CD14-positive monocyte (primary cell): Measurements from ENCODE around the gene MKNK1. TPM values are rescaled to one million over a fixed set of nuclear protein-coding genes. Genes with fewer than 3 reads are reported as not detected.

ENCODE experiments used
- DNase-seq, 3 donors: peaks; one replicate each; pipeline ENCODE4 v3.0.0-alpha.2; 2011 to 2022
- H2AFZ ChIP-seq: 2 replicates; pipeline ENCODE4 v1.6.0; 2012; ENCODE audit warnings: mild to moderate bottlenecking, low read depth, low read length, inconsistent platforms; ENCODE audit not compliant: insufficient read depth, poor library complexity, severe bottlenecking
- H3K27ac ChIP-seq, 2 donors: 1 replicate in 1 of 2; 2 replicates in 1 of 2; pipeline ENCODE4 v1.5.1; 2012 to 2013; ENCODE audit warnings: low read length in 2 of 2, control low read depth in 1 of 2, inconsistent platforms in 1 of 2, low read depth in 1 of 2, mild to moderate bottlenecking in 1 of 2
- H3K27me3 ChIP-seq, 2 donors: one replicate each; pipeline versions ENCODE4 v1.6.0 to v1.6.1; 2011 to 2013; ENCODE audit warnings: low read length in 2 of 2; ENCODE audit not compliant: control insufficient read depth in 2 of 2, insufficient read depth in 2 of 2
- H3K36me3 ChIP-seq, 2 donors: replicated peaks in 1 of 2; 1 replicate in 1 of 2; 2 replicates in 1 of 2; pipeline versions ENCODE4 v1.5.1 to v1.6.1; 2012 to 2013; ENCODE audit warnings: low read length in 2 of 2, control low read depth in 1 of 2, inconsistent platforms in 1 of 2, mild to moderate bottlenecking in 1 of 2; ENCODE audit not compliant: insufficient read depth in 2 of 2, control insufficient read depth in 1 of 2
- H3K4me1 ChIP-seq, 2 donors: 1 replicate in 1 of 2; 2 replicates in 1 of 2; pipeline versions ENCODE4 v1.5.1 to v1.6.1; 2012 to 2013; ENCODE audit warnings: low read length in 2 of 2, control low read depth in 1 of 2, inconsistent platforms in 1 of 2, mild to moderate bottlenecking in 1 of 2, moderate library complexity in 1 of 2; ENCODE audit not compliant: insufficient read depth in 2 of 2, control insufficient read depth in 1 of 2
- H3K4me2 ChIP-seq: replicated peaks from 2 replicates; pipeline ENCODE3; 2012; ENCODE audit warnings: low read length, moderate library complexity, mild to moderate bottlenecking; ENCODE audit not compliant: poor library complexity, severe bottlenecking; ENCODE audit errors: extremely low read depth
- H3K4me3 ChIP-seq, 3 experiments: fragments of 200-600 bp in 1 of 3; sonication (generic) in 1 of 3; replicated peaks in 1 of 3; 1 replicate in 2 of 3; 2 replicates in 1 of 3; pipeline ENCODE4 v1.5.1; 2011 to 2013; ENCODE audit warnings: low read length in 3 of 3, mild to moderate bottlenecking in 3 of 3, control low read depth in 2 of 3, low read depth in 2 of 3, inconsistent platforms in 1 of 3, moderate library complexity in 1 of 3
- H3K79me2 ChIP-seq: 2 replicates; pipeline ENCODE4 v1.6.0; 2012; ENCODE audit warnings: mild to moderate bottlenecking, control low read depth, inconsistent platforms, low read length, moderate library complexity; ENCODE audit not compliant: insufficient read depth
- H3K9ac ChIP-seq: 2 replicates; pipeline ENCODE4 v1.6.0; 2017; ENCODE audit warnings: low read length, mild to moderate bottlenecking; ENCODE audit not compliant: insufficient read depth, poor library complexity, severe bottlenecking
- H3K9me3 ChIP-seq, 2 donors: replicated peaks in 1 of 2; 1 replicate in 1 of 2; 2 replicates in 1 of 2; pipeline versions ENCODE4 v1.5.1 to v1.6.1; 2012 to 2013; ENCODE audit warnings: low read length in 2 of 2, control low read depth in 1 of 2; ENCODE audit not compliant: control insufficient read depth in 1 of 2, insufficient read depth in 1 of 2
- H4K20me1 ChIP-seq: 2 replicates; pipeline ENCODE4 v1.6.0; 2012; ENCODE audit warnings: mild to moderate bottlenecking, low read length, control low read depth, moderate library complexity; ENCODE audit not compliant: insufficient read depth
- H3K27ac Mint-ChIP-seq, 7 donors: one replicate each; pipeline ENCODE4 v1.8.0; 2020; ENCODE audit warnings: mild to moderate bottlenecking in 7 of 7, mixed read lengths in 7 of 7, moderate library complexity in 6 of 7, inconsistent platforms in 2 of 7
- H3K27me3 Mint-ChIP-seq, 3 donors: one replicate each; pipeline ENCODE4 v1.8.0; 2021 to 2022; ENCODE audit warnings: low read depth in 3 of 3, mild to moderate bottlenecking in 3 of 3, mixed read lengths in 3 of 3, moderate library complexity in 3 of 3, inconsistent platforms in 1 of 3
- H3K36me3 Mint-ChIP-seq, 2 donors: one replicate each; pipeline ENCODE4 v1.8.0; 2020; ENCODE audit warnings: mixed read lengths in 2 of 2, inconsistent platforms in 1 of 2, mild to moderate bottlenecking in 1 of 2
- H3K4me1 Mint-ChIP-seq: one replicate; pipeline ENCODE4 v1.8.0; 2020; ENCODE audit warnings: mild to moderate bottlenecking, mixed read lengths
- H3K4me3 Mint-ChIP-seq, 2 donors: one replicate each; pipeline ENCODE4 v1.8.0; 2020; ENCODE audit warnings: mild to moderate bottlenecking in 2 of 2, mixed read lengths in 2 of 2, moderate library complexity in 1 of 2
- H3K9me3 Mint-ChIP-seq, 7 donors: one replicate each; pipeline ENCODE4 v1.8.0; 2020 to 2022; ENCODE audit warnings: mixed read lengths in 7 of 7, mild to moderate bottlenecking in 6 of 7, moderate library complexity in 6 of 7, inconsistent platforms in 2 of 7
- CTCF ChIP-seq: fragments of 200-600 bp; IDR thresholded peaks from one replicate; pipeline ENCODE4 v1.8.0; 2022; ENCODE audit warnings: antibody characterized with exemption, mild to moderate bottlenecking
- WGBS: methylation state at CpG from one replicate; pipeline ENCODE4 v1.1.5; 2013; ENCODE audit warnings: missing lambda C conversion rate; ENCODE audit not compliant: insufficient coverage; 5-methylcytosine and 5-hydroxymethylcytosine counted together
- intact Hi-C, 2 donors: fragments of 100-400 bp; cut with micrococcal nuclease; formaldehyde crosslinking; loops; one replicate each; pipeline versions ENCODE4 v1.15.0 to v1.15.1; 2023
- polyA plus RNA-seq, 3 donors: library from polyadenylated mRNA; depleted of rRNA in 1 of 3; unstranded in 2 of 3; stranded (reverse) in 1 of 3; fragments of 300-500 nt in 2 of 3; fragments of >200 nt in 1 of 3; fragmentation: Illumina TruSeq in 2 of 3; gene quantifications; 1 replicate in 2 of 3; 2 replicates in 1 of 3; pipeline ENCODE4 v1.2.3, GENCODE V29; 2012 to 2021

MKNK1 gene
- polyA plus RNA-seq, 3 donors: 38.2 to 144 (median 38.6) TPM

GRCh38 chr1:46576596-46576995, 27.5 kb downstream of the MKNK1 start:
- H3K4me3 ChIP-seq: no peak overlapping the region
- H3K4me1 Mint-ChIP-seq: peaks cover 34% of the 10 kb centered on the region
- H3K27me3 Mint-ChIP-seq: peaks cover 0 to 1% (median 0%) of the 10 kb centered on the region in 3 donors
- no peak overlapping the region for H3K9ac ChIP-seq
- H3K4me3 Mint-ChIP-seq: no peak overlapping the region
- peaks cover 3% of the 10 kb centered on the region for H3K79me2 ChIP-seq
- intact Hi-C loops: no loop called here
- H3K27ac Mint-ChIP-seq: peak overlapping the region in 1 of 7 donors; percentile 30
- no peaks in the 10 kb centered on the region for H3K27me3 ChIP-seq
- no peak for DNase-seq
- H3K4me1 ChIP-seq: peaks cover 32 to 35% of the 10 kb centered on the region in 2 donors
- 81% methylated on average over 6 of the region's 6 CpGs for WGBS
- no peaks in the 10 kb centered on the region for H3K9me3 ChIP-seq
- no peak overlapping the region for H3K27ac ChIP-seq
- no peaks in the 10 kb centered on the region for H3K9me3 Mint-ChIP-seq
- H3K36me3 ChIP-seq: peaks cover 65 to 83% of the 10 kb centered on the region in 2 donors
- no peak overlapping the region for H3K4me2 ChIP-seq
- H2AFZ ChIP-seq: no peak overlapping the region
- H3K36me3 Mint-ChIP-seq: peaks cover 74 to 89% of the 10 kb centered on the region in 2 donors
- H4K20me1 ChIP-seq: peaks cover 6% of the 10 kb centered on the region
- TF ChIP-seq CTCF: no peak

GRCh38 chr1:46575778-46576177, 28.3 kb downstream of the MKNK1 start:
- Histone ChIP-seq H3K79me2 (peaks cover 3% of the 10 kb centered on the region), H3K27me3 (no peaks in the 10 kb centered on the region), H3K9me3 (no peaks in the 10 kb centered on the region), H2AFZ (no peak overlapping the region), H3K27ac (peak overlapping the region in 1 of 2 donors; percentile 27), H3K4me3 (no peak overlapping the region), H3K4me2 (no peak overlapping the region), H3K9ac (no peak overlapping the region), H3K4me1 (peaks cover 24 to 27% of the 10 kb centered on the region in 2 donors), H4K20me1 (peaks cover 3% of the 10 kb centered on the region), H3K36me3 (peaks cover 69 to 91% of the 10 kb centered on the region in 2 donors)
- Mint-ChIP-seq H3K27ac (no peak overlapping the region), H3K9me3 (no peaks in the 10 kb centered on the region), H3K36me3 (peaks cover 78 to 95% of the 10 kb centered on the region in 2 donors), H3K27me3 (peaks cover 0 to 1% (median 0%) of the 10 kb centered on the region in 3 donors), H3K4me1 (peaks cover 26% of the 10 kb centered on the region), H3K4me3 (no peak overlapping the region)
- TF ChIP-seq CTCF: no peak
- no peak for DNase-seq
- 100% methylated on average over 1 of the region's 3 CpGs for WGBS
- intact Hi-C loops: no loop called here
